Skin epidermis (tissue), 12 donors: Measurements from ENCODE around the gene ZDHHC8.

Experiments used
- H3K27ac ChIP-seq, 21 experiments: fragments of 200-600 bp; sonication (generic) in 11 of 21; one replicate each; pipeline ENCODE4 v1.5.0; 2020; ENCODE audit warnings: mild to moderate bottlenecking in 3 of 21, inconsistent platforms in 2 of 21, moderate library complexity in 2 of 21
- H3K4me3 ChIP-seq, 7 experiments: fragments of 200-600 bp; sonication (generic) in 2 of 7; one replicate each; pipeline ENCODE4 v1.5.0; 2020; ENCODE audit warnings: inconsistent platforms in 2 of 7, mild to moderate bottlenecking in 2 of 7, moderate library complexity in 1 of 7

The ZDHHC8 gene

DNA sequence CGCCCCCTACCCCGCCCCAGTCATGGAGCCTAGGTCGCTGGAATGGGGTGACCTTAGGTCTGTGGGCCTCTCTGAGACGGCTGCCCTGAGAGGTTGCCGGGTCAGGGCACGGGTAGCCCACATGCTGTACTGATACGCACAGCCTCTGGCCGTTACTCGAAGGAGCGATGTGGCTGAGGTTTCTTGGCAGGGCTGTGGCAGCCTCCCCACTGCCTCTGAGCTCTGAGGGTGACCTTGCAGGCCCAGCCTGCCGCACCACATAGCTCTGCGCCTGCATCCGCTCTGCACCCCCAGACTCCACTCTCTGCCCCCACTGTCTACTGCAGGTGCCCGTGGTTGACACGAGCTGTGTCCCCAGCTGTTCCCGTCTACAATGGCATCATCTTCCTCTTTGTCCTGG is 7.3 kb downstream of the ZDHHC8 start:
- Histone ChIP-seq H3K27ac (no peak overlapping the region), H3K4me3 (no peak overlapping the region)

DNA sequence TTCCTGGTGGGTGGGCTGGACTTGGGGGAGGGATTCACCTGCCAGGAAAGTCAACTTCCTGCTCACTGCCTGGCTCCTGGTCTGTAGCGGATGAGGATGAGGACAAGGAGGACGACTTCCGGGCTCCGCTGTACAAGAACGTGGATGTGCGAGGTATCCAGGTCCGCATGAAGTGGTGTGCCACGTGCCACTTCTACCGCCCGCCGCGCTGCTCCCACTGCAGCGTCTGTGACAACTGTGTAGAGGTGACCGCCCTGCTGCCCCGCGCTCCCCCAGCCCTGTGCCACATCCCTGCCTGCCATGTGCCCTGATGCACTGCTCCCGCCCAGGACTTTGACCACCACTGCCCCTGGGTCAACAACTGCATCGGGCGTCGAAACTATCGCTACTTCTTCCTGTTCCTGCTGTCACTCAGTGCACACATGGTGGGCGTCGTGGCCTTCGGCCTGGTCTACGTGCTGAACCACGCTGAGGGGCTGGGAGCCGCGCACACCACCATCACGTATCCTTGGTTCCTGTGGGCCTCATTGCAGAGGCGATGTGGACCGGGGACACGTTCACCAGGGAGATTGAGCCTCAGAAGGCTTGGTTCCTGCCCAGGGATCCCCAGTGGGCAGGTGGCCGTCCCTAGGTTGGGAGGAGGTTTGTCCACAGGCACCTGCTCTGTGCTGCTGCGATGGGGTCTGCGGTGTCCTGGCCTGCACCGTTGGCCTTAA is 7.9 kb downstream of the ZDHHC8 start:
- no peak overlapping the region for H3K27ac ChIP-seq
- H3K4me3 ChIP-seq = no peak overlapping the region

DNA sequence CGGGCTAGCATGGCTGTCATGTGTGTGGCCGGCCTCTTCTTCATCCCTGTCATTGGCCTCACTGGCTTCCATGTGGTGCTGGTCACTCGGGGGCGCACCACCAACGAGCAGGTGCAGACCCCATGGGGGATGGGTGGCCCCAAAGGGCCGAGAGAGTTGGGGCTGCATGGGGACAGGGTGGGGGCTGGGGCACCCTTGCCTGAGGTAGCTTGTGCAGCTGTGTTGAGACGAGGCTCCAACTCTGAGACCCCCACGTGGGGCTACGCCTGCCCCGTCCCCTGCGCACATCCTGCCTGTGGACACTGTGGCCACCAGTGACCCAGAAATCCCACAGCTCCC is 8.5 kb downstream of the ZDHHC8 start:
- Histone ChIP-seq H3K27ac (no peak overlapping the region), H3K4me3 (no peak overlapping the region)

DNA sequence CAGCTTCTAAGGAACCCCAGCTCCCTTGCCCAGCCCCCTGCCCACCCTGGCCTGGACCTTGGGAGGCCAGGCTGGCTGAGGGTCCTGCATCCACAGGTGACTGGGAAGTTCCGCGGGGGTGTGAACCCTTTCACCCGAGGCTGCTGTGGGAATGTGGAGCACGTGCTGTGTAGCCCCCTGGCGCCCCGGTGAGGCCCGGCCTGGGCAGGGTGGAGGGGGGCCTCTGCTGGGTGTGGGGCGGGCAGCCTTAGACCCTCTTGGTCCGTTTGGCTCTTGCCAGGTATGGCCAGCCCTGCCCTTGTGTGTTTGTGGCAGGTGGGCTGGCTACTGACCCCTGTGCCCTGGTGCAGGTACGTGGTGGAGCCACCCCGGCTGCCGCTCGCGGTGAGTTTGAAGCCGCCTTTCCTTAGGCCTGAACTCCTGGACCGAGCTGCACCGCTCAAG is 8.9 kb downstream of the ZDHHC8 start:
- no peak overlapping the region for H3K27ac ChIP-seq

DNA sequence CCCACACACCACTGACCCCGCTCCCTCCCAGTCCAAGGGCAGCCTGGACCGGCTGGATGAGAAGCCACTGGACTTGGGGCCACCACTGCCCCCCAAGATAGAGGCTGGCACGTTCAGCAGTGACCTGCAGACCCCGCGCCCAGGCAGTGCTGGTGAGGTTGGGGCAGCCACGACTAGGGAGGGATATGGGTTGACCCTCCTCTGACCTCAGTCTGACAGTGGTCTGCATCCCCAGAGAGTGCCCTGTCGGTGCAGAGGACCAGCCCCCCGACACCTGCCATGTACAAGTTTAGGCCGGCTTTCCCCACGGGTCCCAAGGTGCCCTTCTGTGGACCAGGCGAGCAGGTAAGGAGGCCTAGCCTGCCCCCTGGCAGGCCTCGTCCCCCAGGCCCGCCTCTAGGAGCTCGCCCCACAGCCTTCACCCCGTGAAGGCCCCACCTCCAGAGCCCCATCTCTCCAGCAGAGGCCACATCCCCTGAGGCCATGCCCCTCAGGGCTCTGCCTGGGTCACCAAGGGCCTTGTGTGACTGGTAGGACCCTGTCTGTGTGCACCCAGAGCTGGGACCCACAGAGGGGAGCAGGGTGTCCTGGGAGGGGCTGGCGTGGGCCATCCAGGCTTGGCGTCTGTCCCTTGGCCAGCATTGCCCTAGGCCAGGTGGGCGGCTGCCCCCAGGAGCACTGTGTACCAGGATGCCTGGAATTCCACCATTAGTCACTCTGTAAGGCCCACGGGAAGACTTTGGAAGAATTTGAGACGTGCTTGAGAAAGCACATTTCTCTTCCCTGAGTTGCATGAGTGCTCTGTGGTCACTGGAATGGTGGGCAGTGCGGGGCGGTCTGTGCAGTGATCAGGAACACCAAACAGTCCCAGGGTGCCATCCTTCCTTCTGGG is 9.8 kb downstream of the ZDHHC8 start:
- no peak overlapping the region for H3K27ac ChIP-seq
- no peak overlapping the region for H3K4me3 ChIP-seq

More for the DNA sequence above, 8.9 kb downstream of the ZDHHC8 start:
- no peak overlapping the region for H3K4me3 ChIP-seq

DNA sequence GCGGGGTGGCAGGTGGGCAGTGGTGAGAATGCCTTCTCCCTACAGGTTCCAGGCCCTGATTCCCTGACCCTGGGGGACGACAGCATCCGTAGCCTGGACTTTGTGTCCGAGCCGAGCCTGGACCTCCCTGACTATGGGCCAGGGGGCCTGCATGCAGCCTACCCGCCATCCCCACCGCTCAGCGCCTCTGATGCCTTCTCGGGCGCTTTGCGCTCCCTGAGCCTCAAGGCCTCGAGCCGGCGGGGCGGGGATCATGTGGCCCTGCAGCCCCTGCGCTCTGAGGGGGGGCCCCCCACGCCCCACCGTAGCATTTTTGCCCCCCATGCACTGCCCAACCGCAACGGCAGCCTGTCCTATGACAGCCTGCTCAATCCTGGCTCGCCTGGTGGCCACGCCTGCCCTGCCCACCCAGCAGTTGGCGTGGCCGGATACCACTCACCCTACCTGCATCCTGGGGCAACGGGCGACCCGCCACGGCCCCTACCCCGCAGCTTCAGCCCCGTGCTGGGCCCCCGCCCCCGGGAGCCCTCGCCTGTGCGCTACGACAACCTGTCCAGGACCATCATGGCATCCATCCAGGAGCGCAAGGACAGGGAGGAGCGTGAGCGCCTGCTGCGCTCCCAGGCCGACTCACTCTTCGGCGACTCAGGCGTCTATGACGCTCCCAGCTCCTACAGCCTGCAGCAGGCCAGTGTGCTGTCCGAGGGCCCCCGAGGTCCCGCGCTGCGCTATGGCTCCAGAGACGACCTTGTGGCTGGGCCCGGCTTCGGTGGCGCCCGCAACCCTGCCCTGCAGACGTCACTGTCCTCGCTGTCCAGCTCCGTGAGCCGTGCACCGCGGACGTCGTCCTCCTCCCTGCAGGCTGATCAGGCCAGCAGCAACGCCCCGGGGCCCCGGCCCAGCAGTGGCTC is 11.4 kb downstream of the ZDHHC8 start:
- H3K4me3 ChIP-seq = no peak overlapping the region
- no peak overlapping the region for H3K27ac ChIP-seq

DNA sequence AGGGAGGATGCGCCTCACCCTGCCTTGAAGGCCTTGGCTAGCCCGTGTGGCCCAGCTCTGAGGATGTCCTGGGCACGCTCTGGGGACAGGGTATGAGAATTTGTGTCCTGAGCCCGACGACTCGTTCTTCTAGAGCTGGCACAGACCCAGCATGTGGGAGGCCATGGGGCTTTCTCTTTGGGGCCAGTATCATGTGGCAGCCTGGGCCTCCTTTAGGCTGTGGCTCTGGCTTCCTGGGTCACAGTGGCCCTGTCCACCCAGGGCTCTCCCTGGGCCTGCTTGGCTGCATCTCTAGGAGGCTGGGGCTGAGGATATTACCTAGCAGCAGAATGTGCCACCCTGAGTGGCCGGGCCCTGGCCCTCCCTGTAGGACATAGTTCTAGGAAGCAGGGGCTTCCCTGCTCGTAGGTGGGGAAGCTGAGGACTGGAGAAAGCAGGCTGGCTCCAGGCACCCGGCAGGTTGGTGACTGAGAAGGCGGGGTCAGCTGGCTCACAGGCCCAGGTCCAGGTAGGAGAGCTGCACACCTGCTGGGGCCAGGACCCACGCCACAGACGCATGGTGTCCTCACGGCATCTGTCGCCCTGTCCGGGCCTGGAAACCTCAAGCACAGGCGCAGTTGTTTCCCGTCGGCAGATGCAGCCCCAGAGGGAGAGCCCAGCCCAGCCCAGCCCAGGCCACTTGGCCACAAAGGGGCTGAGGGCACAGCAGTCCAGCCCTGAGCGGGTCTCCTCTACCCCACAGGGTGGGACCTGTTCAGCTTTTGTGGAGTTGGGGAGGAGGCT is 12.5 kb downstream of the ZDHHC8 start:
- H3K4me3 ChIP-seq = no peak overlapping the region
- no peak overlapping the region for H3K27ac ChIP-seq

DNA sequence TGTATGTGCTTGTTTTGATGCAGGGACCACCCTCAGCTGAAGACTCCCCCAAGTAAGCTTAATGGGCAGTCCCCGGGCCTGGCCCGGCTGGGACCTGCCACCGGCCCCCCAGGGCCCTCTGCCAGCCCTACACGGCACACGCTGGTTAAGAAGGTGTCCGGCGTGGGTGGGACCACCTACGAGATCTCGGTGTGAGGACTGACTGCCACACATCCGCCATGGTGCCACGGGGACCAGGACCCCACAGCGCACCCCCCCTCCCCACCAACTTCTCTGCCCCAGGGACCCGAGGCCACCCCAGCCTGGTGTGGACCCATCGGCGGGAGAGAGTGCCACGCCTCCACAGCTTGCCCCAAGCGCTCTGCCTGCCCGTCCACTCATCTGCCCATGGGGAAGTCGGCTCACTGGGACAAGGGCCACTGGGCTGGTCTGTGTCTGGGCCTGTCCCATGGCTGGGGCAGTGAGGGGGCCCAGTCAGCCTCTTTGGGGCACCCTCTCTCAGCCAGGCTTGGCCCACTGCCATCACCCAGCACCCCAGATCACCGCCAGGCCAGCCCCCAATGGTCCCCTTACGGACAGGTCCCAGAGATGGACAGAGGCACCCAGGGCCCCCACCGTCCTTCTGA is 13.7 kb downstream of the ZDHHC8 start:
- Histone ChIP-seq H3K27ac (no peak overlapping the region), H3K4me3 (no peak overlapping the region)

DNA sequence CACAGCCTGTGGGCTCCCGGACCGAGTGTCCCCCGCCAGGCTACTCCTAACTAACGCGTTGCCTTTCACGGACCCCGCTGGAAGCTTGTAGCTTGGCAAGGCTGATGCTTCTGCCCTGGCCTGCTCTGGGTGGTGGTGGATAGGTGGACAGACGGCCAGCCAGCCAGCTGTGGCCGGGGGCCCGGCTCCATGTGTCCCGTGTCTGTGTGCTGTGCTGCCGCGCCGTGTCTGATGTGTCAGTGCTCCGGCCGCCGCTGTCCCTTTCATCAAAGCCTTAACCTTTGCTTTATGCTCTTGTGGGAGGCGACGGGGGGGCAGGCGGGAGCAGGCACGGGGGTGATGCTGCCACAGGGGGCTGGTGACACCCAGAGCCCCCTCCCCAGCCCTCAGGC is 14.2 kb downstream of the ZDHHC8 start:
- H3K4me3 ChIP-seq = no peak overlapping the region
- H3K27ac ChIP-seq = no peak overlapping the region

DNA sequence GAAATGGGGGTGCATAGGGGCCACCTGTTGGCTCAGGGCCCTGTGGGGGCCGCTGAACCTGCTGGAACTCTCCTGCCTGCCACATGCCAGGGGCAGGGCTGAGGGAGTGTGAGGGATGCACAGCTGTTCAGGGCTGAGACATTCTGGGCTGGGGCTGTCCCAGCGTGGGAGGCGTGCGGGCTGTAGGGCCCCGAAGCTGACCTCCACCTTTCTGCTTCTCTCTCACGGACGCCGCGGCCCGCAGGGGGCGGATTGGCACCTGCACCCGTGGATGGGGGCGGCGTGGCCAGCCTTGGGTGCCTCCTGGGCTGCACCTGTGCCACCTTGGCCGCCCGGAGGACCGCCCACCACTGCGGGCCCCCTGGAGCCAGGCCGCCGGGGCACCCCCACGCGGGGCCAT is 15.2 kb downstream of the ZDHHC8 start:
- H3K27ac ChIP-seq = no peak overlapping the region

DNA sequence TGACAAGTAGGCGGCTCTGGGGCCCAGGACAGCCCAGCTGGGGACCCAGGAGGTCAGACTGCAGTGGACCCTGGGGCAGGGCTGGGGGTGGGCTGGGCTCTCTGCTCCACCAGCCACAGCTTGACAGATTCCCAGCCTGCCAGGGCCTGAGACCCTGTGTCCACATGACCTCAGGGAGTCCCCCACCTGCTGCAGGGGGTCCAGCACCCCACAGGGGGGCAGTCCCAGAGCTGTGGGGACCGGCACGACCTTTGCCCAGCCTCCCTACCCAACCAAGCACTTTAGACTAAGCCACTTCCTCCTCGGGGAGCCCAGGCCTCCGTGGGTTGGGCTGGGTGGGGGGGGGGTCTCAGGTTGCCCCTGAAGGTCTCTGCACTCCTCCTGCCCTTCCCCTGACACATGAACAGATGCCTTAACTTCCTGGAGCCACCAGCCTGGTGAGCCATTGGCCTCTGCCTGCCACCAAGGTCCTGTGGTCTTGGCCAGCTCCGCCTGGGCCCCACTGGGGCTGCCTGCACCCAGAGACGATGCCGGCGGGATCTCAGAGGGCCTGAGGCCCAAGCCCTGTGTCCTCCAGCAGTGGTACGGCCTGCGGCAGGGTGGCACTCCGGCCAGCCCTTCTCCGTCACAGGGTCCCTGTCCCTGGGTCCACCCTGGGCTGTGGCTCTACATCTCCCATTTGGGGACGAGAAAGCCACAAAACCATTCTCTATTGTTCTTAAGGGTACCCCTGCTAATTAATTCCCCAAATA is 15.8 kb downstream of the ZDHHC8 start:
- no peak overlapping the region for H3K4me3 ChIP-seq
- H3K27ac ChIP-seq = no peak overlapping the region

More for the DNA sequence above, 15.2 kb downstream of the ZDHHC8 start:
- no peak overlapping the region for H3K4me3 ChIP-seq

DNA sequence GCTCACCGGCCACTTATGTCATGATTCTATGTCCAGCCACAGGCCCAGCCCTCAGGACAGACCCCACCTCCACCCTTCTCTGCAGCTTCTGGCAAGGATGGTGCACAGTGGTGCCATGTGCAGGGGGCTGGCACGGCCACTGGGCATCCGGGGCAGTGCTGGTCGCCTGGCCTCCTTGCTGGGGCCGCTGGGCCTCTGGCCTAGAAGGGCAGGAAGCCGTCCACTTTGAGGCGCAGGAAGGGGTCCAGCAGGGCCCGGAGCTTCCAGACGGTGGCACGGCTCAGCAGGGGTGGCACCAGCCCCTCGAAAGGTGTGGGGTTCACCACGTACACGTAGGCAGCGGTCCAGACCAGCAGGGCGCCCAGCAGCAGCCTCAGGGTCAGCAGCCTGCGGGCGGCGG is 16.8 kb downstream of the ZDHHC8 start:
- Histone ChIP-seq H3K4me3 (no peak overlapping the region), H3K27ac (no peak overlapping the region)

DNA sequence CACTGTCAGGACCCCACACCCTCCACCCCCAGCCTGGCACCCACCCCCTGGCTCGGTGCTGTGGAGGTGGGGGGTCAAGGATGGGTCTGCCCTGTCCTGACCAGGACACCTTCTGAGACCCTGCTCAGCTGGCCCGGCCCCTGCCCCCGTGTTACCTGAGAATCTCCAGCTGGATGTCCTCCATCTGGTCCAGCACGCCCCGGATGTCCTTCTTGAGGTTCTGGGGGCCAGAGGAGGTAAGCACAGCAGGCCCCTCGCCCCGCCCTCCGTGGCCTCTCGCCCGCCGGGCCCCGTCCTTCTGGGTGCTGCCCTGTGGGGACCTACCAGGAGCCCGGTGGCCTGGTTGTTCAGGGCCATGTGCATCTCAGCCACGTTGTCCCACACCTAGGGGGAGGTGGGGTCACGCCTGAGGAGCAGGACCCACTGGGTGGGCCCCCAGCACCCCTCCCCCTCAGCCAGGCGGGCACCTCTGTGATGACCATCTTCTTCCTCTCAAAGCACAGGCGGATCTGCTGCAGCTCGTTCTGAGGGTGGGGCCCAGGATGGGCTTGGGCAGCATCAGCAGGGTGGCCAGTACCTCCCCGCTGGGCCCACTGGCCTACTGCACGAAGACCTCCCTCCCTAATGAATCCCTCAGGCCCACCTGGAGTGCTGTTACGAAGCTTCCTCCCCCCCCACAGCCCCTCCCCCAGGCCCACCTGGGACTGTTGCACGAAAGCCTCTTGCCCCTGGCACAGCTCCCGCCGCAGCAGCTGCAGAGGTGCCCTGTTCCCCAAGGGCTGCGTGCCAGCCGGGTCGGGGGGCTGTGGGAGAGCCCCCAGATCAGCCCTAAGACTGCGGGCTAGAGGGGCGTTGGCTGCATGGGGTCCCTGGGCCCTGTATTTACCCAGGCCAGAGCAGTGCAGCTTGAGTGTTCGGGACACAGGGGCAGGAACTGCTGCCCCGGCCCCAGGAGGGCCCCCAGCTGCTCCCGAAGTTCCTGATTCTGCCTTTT is 17.9 kb downstream of the ZDHHC8 start:
- Histone ChIP-seq H3K4me3 (no peak overlapping the region), H3K27ac (no peak overlapping the region)

DNA sequence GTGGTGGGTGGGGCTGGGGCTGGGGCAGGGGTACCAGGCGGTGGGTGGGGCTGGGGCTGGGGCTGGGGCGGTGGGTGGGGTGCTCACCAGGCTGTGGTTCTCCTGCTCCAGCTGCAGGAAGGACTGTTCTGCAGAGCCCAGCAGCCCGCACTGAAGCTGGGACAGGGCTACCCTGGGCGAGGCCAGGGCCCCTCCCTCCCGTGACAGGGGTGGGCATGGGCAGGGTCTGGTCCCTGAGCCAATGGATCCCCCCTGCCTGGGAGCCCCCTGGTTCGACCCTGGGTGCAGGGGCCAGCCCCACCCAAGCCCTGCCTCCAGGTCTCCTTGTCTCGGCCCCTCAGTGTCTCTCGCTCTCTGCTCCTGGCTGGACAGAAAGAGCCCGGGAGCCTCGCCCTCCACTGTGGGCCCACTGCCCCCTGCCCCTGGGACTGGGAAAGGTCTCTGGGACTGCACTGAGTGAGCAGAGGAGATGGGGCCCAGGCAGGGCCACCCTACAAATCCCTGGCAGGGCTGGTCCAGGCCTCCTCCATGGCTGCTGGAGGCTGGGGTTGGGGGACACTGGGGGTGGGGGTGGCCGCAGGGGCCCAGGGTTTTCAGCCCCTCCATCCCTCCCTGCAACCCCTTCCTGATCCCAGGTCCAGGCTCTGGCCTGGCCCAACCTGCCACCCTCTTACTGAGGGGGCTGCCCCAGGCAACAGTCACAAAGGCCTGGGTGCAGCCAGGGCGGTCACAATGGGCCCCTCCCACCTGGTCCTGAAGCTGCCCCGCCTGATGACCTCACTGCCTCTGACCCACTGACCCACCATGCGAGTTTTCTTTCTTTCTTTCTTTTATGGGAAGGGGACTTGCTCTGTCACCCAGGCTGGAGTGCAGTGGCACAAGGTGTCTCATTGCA is 19.0 kb downstream of the ZDHHC8 start, which contains the start of gene CCDC188:
Gene CCDC188 (minus strand): TSS at position 675 of the 895 bp plus-strand sequence. CDS start 69 bp downstream, at position 606.
- Histone ChIP-seq H3K27ac (no peak within 1 kb of the TSS), H3K4me3 (no peak within 1 kb of the TSS)

DNA sequence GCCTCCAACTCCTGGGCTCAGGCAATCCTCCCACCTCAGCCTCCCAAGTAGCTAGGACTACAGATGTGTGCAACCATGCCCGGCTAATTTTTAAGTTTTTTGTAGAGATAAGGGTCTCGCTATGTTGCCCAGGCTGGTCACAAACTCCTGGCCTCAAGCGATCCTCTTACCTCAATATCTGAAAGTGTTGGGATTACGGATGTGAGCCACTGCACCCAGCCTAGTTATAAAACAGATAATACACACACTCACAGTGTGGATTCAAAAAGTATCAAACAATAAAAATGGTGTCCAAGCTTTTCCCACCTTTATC is 19.6 kb downstream of the ZDHHC8 start:
- Histone ChIP-seq H3K27ac (no peak overlapping the region), H3K4me3 (no peak overlapping the region)

DNA sequence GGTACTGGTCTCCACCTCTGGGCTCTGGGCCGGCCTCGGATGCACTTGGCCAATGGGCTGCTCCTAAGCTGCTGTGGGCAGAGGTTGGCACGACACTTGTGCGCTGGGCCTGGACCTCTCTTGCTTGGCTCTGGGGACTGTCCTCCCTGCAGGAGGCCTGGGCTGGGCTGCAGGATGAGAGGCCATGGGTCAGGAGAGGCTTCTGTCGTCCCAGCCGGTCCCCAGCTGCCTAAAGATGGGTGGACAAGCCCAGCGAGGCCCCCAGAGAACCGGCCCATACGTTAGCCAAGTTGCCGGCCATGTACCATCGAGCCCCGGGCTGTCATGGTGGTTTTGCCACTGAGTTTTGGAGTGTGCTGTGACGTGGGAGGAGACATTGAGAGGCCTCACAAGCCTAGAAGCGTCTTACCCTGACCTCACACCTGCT is 20.9 kb downstream of the ZDHHC8 start:
- Histone ChIP-seq H3K27ac (no peak overlapping the region), H3K4me3 (no peak overlapping the region)
